Stomach (tissue), 9 donors: ENCODE measurements around the gene EPB41L4B. TPM values are rescaled to one million over a fixed set of nuclear protein-coding genes. Genes with fewer than 3 reads are reported as not detected.

Experiments
- DNase-seq, 2 donors: peaks; one replicate each; pipeline versions ENCODE4 v3.0.0 to v3.0.0-alpha.2; 2013 to 2019
- H3K27ac ChIP-seq, 5 donors: fragments of 200-600 bp in 4 of 5; sonication (generic) in 4 of 5; one replicate each; pipeline ENCODE4 v1.5.1; 2013 to 2019; ENCODE audit warnings: mild to moderate bottlenecking in 1 of 5, moderate library complexity in 1 of 5
- H3K27me3 ChIP-seq, 3 donors: fragments of 200-600 bp; sonication (generic); one replicate each; pipeline ENCODE4 v1.5.1; 2017 to 2019; ENCODE audit warnings: mixed run types in 1 of 3
- H3K36me3 ChIP-seq, 4 donors: fragments of 200-600 bp; sonication (generic); 1 replicate in 3 of 4; 2 replicates in 1 of 4; pipeline ENCODE4 v1.5.1; 2016 to 2019
- H3K4me1 ChIP-seq, 4 donors: fragments of 200-600 bp; sonication (generic); one replicate each; pipeline ENCODE4 v1.5.1; 2016 to 2019
- H3K4me3 ChIP-seq, 4 donors: fragments of 200-600 bp; sonication (generic) in 3 of 4; one replicate each; pipeline ENCODE4 v1.5.1; 2016 to 2019; ENCODE audit warnings: mild to moderate bottlenecking in 1 of 4
- H3K9me3 ChIP-seq, 4 donors: fragments of 200-600 bp; sonication (generic); one replicate each; pipeline ENCODE4 v1.5.1; 2016 to 2019
- CTCF ChIP-seq, 7 experiments: fragments of 450-650 bp in 4 of 7; fragments of 200-600 bp in 3 of 7; sonication (generic) in 3 of 7; IDR thresholded peaks; one replicate each; pipeline ENCODE4 v1.5.1; 2016 to 2019; ENCODE audit warnings: antibody characterized with exemption in 7 of 7, control low read depth in 2 of 7, mild to moderate bottlenecking in 1 of 7
- EP300 ChIP-seq: sonication (generic); formaldehyde crosslinking; IDR thresholded peaks from one replicate; pipeline ENCODE4 v1.6.1; 2017; ENCODE audit warnings: antibody characterized with exemption
- POLR2A ChIP-seq, 4 donors: fragments of 450-650 bp; IDR thresholded peaks; one replicate each; pipeline ENCODE4 v1.6.1; 2016; ENCODE audit warnings: antibody characterized with exemption in 4 of 4, control low read depth in 2 of 4, mild to moderate bottlenecking in 1 of 4, moderate library complexity in 1 of 4
- POLR2AphosphoS5 ChIP-seq, 3 donors: sonication (generic); formaldehyde crosslinking; IDR thresholded peaks; one replicate each; pipeline ENCODE4 v1.6.1; 2016; ENCODE audit warnings: antibody characterized with exemption in 3 of 3
- WGBS, 5 donors: extraction: QIAGEN DNeasy Blood & Tissue Kit in 3 of 5; methylation state at CpG; one replicate each; pipeline versions ENCODE4 v1.1.5 to v1.1.7; 2013 to 2018; 5-methylcytosine and 5-hydroxymethylcytosine counted together
- intact Hi-C: fragments of 100-400 bp; cut with DNase I; formaldehyde crosslinking; loops from one replicate; pipeline ENCODE4 v1.15.1; 2023; ENCODE audit warnings: low total_unique reads
- polyA plus RNA-seq, 3 donors: library from polyadenylated mRNA; stranded (reverse); fragments of 200-250 nt; gene quantifications; one replicate each; pipeline ENCODE4 v1.2.3, GENCODE V29; 2013
- total RNA-seq, 5 donors: library from RNA; depleted of rRNA; stranded (reverse); fragments of >200 nt; gene quantifications; one replicate each; pipeline versions ENCODE4 v1.1.0 to v1.2.3, GENCODE V29; 2014 to 2016
- donor health status: healthy with polysubstance abuse.
- donor health status: Bipolar disorder and iron deficiency.
- donor health status: healthy.

The EPB41L4B gene
- total and polyA plus RNA-seq, 8 donors, result 9.2 to 52.4 (median 24.4) TPM

- Histone ChIP-seq H3K27me3 (no peaks in the 10 kb centered on the region), H3K36me3 (no peaks in the 10 kb centered on the region), H3K4me1 (peaks cover 0 to 4% (median 0%) of the 10 kb centered on the region in 4 donors), H3K4me3 (no peak overlapping the region), H3K27ac (no peak overlapping the region), H3K9me3 (no peaks in the 10 kb centered on the region)
- 85 to 96% (median 94%) methylated on average over 6 of the region's 6 CpGs for WGBS, 5 donors
- intact Hi-C loops, result no loop called here
- TF ChIP-seq CTCF (IDR thresholded peaks at IDR 0.05) (no peak), EP300 (no peak), POLR2AphosphoS5 (IDR thresholded peaks at IDR 0.05) (no peak), POLR2A (IDR thresholded peaks at IDR 0.05) (no peak)
- DNase-seq, result no peak
These were observed 106.4 kb downstream of the EPB41L4B start for GRCh38 chr9:109214414-109214813.

- H3K27me3 ChIP-seq, result no peaks in the 10 kb centered on the region
- TF ChIP-seq CTCF (IDR thresholded peaks at IDR 0.05) (no peak), POLR2A (IDR thresholded peaks at IDR 0.05) (no peak), EP300 (no peak), POLR2AphosphoS5 (IDR thresholded peaks at IDR 0.05) (no peak)
- H3K36me3 ChIP-seq, result no peaks in the 10 kb centered on the region
- intact Hi-C loops, result no loop called here
- no peak overlapping the region for H3K4me3 ChIP-seq
- 40 to 56% (median 44%) methylated on average over 10 to 11 of the region's 11 CpGs for WGBS, 5 donors
- H3K4me1 ChIP-seq, result peaks cover 0 to 4% (median 0%) of the 10 kb centered on the region in 4 donors
- no peaks in the 10 kb centered on the region for H3K9me3 ChIP-seq
- H3K27ac ChIP-seq, result no peak overlapping the region
- peak in 1 of 2 donors; percentile 34 for DNase-seq
These were observed 107.4 kb downstream of the EPB41L4B start for GRCh38 chr9:109213285-109214121.

- Histone ChIP-seq H3K36me3 (no peaks in the 10 kb centered on the region), H3K27me3 (no peaks in the 10 kb centered on the region), H3K27ac (no peak overlapping the region), H3K4me1 (peaks cover 0 to 4% (median 0%) of the 10 kb centered on the region in 4 donors), H3K4me3 (no peak overlapping the region), H3K9me3 (no peaks in the 10 kb centered on the region)
- TF ChIP-seq CTCF (IDR thresholded peaks at IDR 0.05), result no peak
- TF ChIP-seq POLR2A (IDR thresholded peaks at IDR 0.05), result no peak
- TF ChIP-seq POLR2AphosphoS5 (IDR thresholded peaks at IDR 0.05), result no peak
- 59 to 80% (median 73%) methylated on average over 4 of the region's 4 CpGs for WGBS, 5 donors
- intact Hi-C loops, result no loop called here
- no peak for DNase-seq
These were observed 108.1 kb downstream of the EPB41L4B start for GRCh38 chr9:109212768-109213167.

- WGBS, 5 donors, result 79 to 100% (median 94%) methylated on average over 2 of the region's 2 CpGs
- DNase-seq, result no peak
- H3K4me3 ChIP-seq, result no peak overlapping the region
- no peaks in the 10 kb centered on the region for H3K4me1 ChIP-seq
- intact Hi-C loops, result no loop called here
- no peaks in the 10 kb centered on the region for H3K27me3 ChIP-seq
- no peaks in the 10 kb centered on the region for H3K36me3 ChIP-seq
- no peak overlapping the region for H3K27ac ChIP-seq
- no peaks in the 10 kb centered on the region for H3K9me3 ChIP-seq
- TF ChIP-seq CTCF (IDR thresholded peaks at IDR 0.05) (no peak), POLR2A (IDR thresholded peaks at IDR 0.05) (no peak), POLR2AphosphoS5 (IDR thresholded peaks at IDR 0.05) (no peak), EP300 (no peak)
These were observed 114.2 kb downstream of the EPB41L4B start for GRCh38 chr9:109206670-109207069.
